Transverse colon (tissue), 4 donors: ENCODE data around the gene NRXN2.

Source experiments
- CTCF ChIP-seq, 5 experiments: fragments of 200-600 bp in 3 of 5; fragments of 450-650 bp in 2 of 5; sonication (generic) in 3 of 5; IDR thresholded peaks; 1 replicate in 2 of 5; 2 replicates in 3 of 5; pipeline ENCODE4 v1.5.1; 2016 to 2017; ENCODE audit warnings: antibody characterized with exemption in 5 of 5, inconsistent platforms in 3 of 5, mild to moderate bottlenecking in 2 of 5, moderate library complexity in 1 of 5
- POLR2A ChIP-seq: fragments of 450-650 bp; IDR thresholded peaks from one replicate; pipeline ENCODE4 v1.6.1; 2016; ENCODE audit warnings: antibody characterized with exemption, mild to moderate bottlenecking, moderate library complexity
- POLR2AphosphoS5 ChIP-seq, 3 donors: sonication (generic); formaldehyde crosslinking; IDR thresholded peaks; one replicate each; pipeline ENCODE4 v1.6.1; 2016; ENCODE audit warnings: antibody characterized with exemption in 3 of 3

GRCh38 chr11:64642418-64642735 is 80.6 kb downstream of the NRXN2 start:
- TF ChIP-seq CTCF (IDR thresholded peaks at IDR 0.05) (no peak), POLR2AphosphoS5 (IDR thresholded peaks at IDR 0.05) (no peak), POLR2A (no peak)
